Measurements from ENCODE around the gene TMEM161B.

- TF ChIP-seq CTCF (IDR thresholded peaks at IDR 0.05; ENCODE audit: insufficient read depth, low read length) (no peak), POLR2AphosphoS5 (IDR thresholded peaks at IDR 0.05; ENCODE audit: low read depth) (no peak), REST (IDR thresholded peaks at IDR 0.05; ENCODE audit: insufficient replicate concordance, low read depth) (no peak)
Observed at GRCh38 chr5:88235346-88235745, 33.3 kb downstream of the TMEM161B start.

Data from HL-60 (cell line).